ENCODE measurements around the gene BRD2. TPM values are rescaled to one million over a fixed set of nuclear protein-coding genes. Genes with fewer than 3 reads are reported as not detected.

Gene BRD2
- total RNA-seq, 1 experiment from 2014 or later: 252 TPM

DNA sequence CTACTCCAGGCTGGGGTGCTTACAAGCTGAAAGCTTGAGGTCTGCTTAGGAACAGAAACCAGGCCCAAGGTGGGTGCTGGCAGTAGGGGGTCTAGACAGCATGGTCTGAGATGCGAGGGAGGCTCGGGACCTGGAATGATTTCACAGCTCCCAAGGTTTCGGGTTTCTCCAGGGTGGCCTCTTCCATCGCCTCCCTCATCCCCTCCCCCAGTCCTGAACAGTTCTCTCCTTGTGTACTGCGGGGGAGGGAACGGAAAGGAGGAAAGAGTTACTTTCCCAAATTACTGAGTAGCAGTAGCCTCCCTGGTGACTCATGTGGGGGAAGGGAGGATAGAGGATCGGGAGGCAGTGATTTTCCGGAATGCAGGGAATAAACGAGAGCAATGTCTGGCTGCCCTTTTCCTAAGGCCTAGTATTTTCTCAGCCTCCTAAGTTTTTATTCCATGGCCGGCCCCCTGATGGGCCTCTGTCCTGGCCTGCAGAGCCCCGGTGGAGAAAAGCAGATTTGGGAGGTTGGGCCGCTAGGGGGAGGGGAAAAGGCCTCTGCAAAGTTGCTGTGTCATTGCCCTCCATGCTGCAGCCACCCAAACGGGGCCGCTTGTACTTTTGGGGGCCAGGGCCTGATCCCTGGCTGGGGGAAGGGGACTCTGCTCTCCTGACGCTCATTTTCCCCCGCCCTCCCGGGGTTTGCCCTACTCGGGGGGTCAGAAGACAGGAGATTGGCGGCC lies 1.5 kb downstream of the BRD2 start:
- Histone ChIP-seq H2AK5ac (ENCODE audit: insufficient read length, low read length) (peak overlapping the region; percentile 99), H2BK5ac (ENCODE audit: insufficient read length, low read length) (peak overlapping the region; percentile 99), H3K4me1 (ENCODE audit: insufficient read depth, low read length) (no peaks in the 10 kb centered on the region), H4K91ac (ENCODE audit: insufficient read length, low read depth, low read length) (peak overlapping the region; percentile 96), H3K9ac (ENCODE audit: extremely low read depth, insufficient read length, low read length) (peak overlapping the region; percentile 98), H2BK120ac (ENCODE audit: low read depth, low read length, poor library complexity, severe bottlenecking) (peak overlapping the region; percentile 96), H3K79me2 (ENCODE audit: insufficient read depth, low read length) (peaks cover 27% of the 10 kb centered on the region), H3K27me3 (ENCODE audit: insufficient read depth, low read length) (no peaks in the 10 kb centered on the region), H4K8ac (replicated peaks; ENCODE audit: insufficient read length, low read depth, low read length) (peak overlapping the region; percentile 97), H2BK12ac (ENCODE audit: insufficient read length, low read depth, low read length) (peak overlapping the region; percentile 91), H3K9me3 (ENCODE audit: control insufficient read depth, low read depth, low read length) (no peaks in the 10 kb centered on the region), H2BK20ac (ENCODE audit: low read depth, low read length, poor library complexity, severe bottlenecking) (peak overlapping the region; percentile 49), H2AFZ (ENCODE audit: low read length) (no peak overlapping the region), H3K14ac (ENCODE audit: insufficient read depth, low read length) (peak overlapping the region; percentile 96), H3K56ac (ENCODE audit: insufficient read length, low read depth, low read length) (peak overlapping the region; percentile 100), H3K18ac (ENCODE audit: insufficient read length, low read depth, low read length) (peak overlapping the region; percentile 96), H3K4me2 (ENCODE audit: insufficient read depth, insufficient read length, low read length) (peak overlapping the region; percentile 87), H3K23ac (ENCODE audit: insufficient read length, low read depth, low read length) (peak overlapping the region; percentile 9), H3T11ph (ENCODE audit: low read length) (peak overlapping the region; percentile 96), H3K23me2 (ENCODE audit: insufficient read length, low read depth, low read length, poor library complexity, severe bottlenecking) (peaks cover 23% of the 10 kb centered on the region), H3K4ac (ENCODE audit: low read depth, low read length) (peak overlapping the region; percentile 97), H4K20me1 (ENCODE audit: control insufficient read depth, insufficient read depth, insufficient read length) (no peaks in the 10 kb centered on the region), H3K27ac (ENCODE audit: insufficient read length, low read depth, low read length) (peak overlapping the region; percentile 100), H4K5ac (ENCODE audit: insufficient read length, low read depth, low read length) (peak overlapping the region; percentile 99), H2BK15ac (ENCODE audit: low read depth, low read length) (no peak overlapping the region), H3K79me1 (ENCODE audit: insufficient read depth, low read depth, low read length, poor library complexity, severe bottlenecking) (no peaks in the 10 kb centered on the region)
- Mint-ChIP-seq H3K9me3 (peaks cover 7 to 11% of the 10 kb centered on the region in 2 experiments), H3K4me3 (peak overlapping the region; percentile 96), H3K36me3 (ENCODE audit: insufficient read depth in 1 of 3, low read depth in 3 of 3) (peaks cover 44 to 49% (median 45%) of the 10 kb centered on the region in 3 experiments), H3K4me1 (peaks cover 18 to 20% of the 10 kb centered on the region in 2 experiments), H3K27me3 (ENCODE audit: low read depth) (peaks cover 4% of the 10 kb centered on the region; the same call in 1 of the 2 replicates), H3K27ac (peak overlapping the region; percentile 100)
- peak; percentile 46; the same call in 2 of the 3 replicates for TF ChIP-seq CTCF (conservative IDR thresholded peaks at IDR 0.05)
- whole genome bisulfite sequencing (ENCODE audit: extremely low coverage, insufficient read length, low lambda C conversion rate): no CpG with 5 or more reads among the region's 19 CpGs
- DNase-seq: peak; percentile 81
